ENCODE data around the gene SLC11A2.

The SLC11A2 gene

GRCh38 chr12:51009056-51009440 is 17.1 kb downstream of the SLC11A2 start:
- 10% methylated on average over 7 of the region's 8 CpGs for WGBS (ENCODE audit: insufficient coverage)
- ChIA-PET POLR2A (interaction anchor here (0.8 to 1.3 kb wide), 2 partner anchors 10 to 11 kb away, joined by 3 to 4 read pairs; no protein-coding TSS in a partner anchor), CTCF (interaction anchor here (0.6 to 2.0 kb wide), 9 partner anchors 9 to 539 kb away, joined by 3 to 17 read pairs (median 3); partner anchors contain the start of gene SLC11A2)
- Histone ChIP-seq H3K27me3 (replicated peaks in 2 of 5; ENCODE audit: control insufficient read depth in 4 of 5, insufficient read depth in 5 of 5, low read length in 4 of 5) (no peaks in the 10 kb centered on the region), H3K4me3 (ENCODE audit: control insufficient read depth in 1 of 7, extremely low read depth in 1 of 7, insufficient read depth in 4 of 7, low read depth in 2 of 7, low read length in 6 of 7) (peak overlapping the region in 6 of 7 experiments; percentile 7 to 58 (median 30)), H3K36me3 (ENCODE audit: control insufficient read depth in 4 of 4, insufficient read depth in 4 of 4, low read length in 3 of 4) (peaks cover 11 to 25% (median 17%) of the 10 kb centered on the region in 4 experiments), H3K4me1 (ENCODE audit: control extremely low read depth in 1 of 4, control insufficient read depth in 4 of 4, insufficient read depth in 4 of 4, low read length in 3 of 4) (peaks cover 6 to 29% (median 15%) of the 10 kb centered on the region in 4 experiments), H3K9me3 (ENCODE audit: control extremely low read depth in 1 of 5, control insufficient read depth in 4 of 5, insufficient read depth in 2 of 5, low read depth in 1 of 5, low read length in 4 of 5) (no peaks in the 10 kb centered on the region), H3K27ac (ENCODE audit: insufficient read depth in 1 of 2, low read depth in 1 of 2, low read length in 2 of 2, poor library complexity in 1 of 2, severe bottlenecking in 2 of 2) (peak overlapping the region in 1 of 2 experiments; percentile 55)
- peak; percentile 46 to 88 (median 80) for DNase-seq

GRCh38 chr12:51008329-51009055 is 17.7 kb downstream of the SLC11A2 start:
- peaks cover 11 to 26% (median 18%) of the 10 kb centered on the region in 4 experiments for H3K36me3 ChIP-seq (ENCODE audit: control insufficient read depth in 4 of 4, insufficient read depth in 4 of 4, low read length in 3 of 4)
- WGBS (ENCODE audit: insufficient coverage): 100% methylated on average over 1 of the region's 1 CpG
- H3K9me3 ChIP-seq (ENCODE audit: control extremely low read depth in 1 of 5, control insufficient read depth in 4 of 5, insufficient read depth in 2 of 5, low read depth in 1 of 5, low read length in 4 of 5): no peaks in the 10 kb centered on the region
- H3K4me3 ChIP-seq (ENCODE audit: control insufficient read depth in 1 of 7, extremely low read depth in 1 of 7, insufficient read depth in 4 of 7, low read depth in 2 of 7, low read length in 6 of 7): peak overlapping the region in 6 of 7 experiments; percentile 7 to 58 (median 30)
- H3K27ac ChIP-seq (ENCODE audit: insufficient read depth in 1 of 2, low read depth in 1 of 2, low read length in 2 of 2, poor library complexity in 1 of 2, severe bottlenecking in 2 of 2): peak overlapping the region in 1 of 2 experiments; percentile 55
- peak in 2 of 3 donors; percentile 16 to 19 for DNase-seq
- ChIA-PET CTCF (interaction anchor here (0.6 to 2.0 kb wide), 8 partner anchors 10 to 538 kb away, joined by 3 to 17 read pairs (median 3); partner anchors contain the start of gene SLC11A2), POLR2A (interaction anchor here (1.3 kb wide), 1 partner anchor 9 kb away, joined by 3 read pairs; no protein-coding TSS in a partner anchor)
- H3K4me1 ChIP-seq (ENCODE audit: control extremely low read depth in 1 of 4, control insufficient read depth in 4 of 4, insufficient read depth in 4 of 4, low read length in 3 of 4): peaks cover 6 to 28% (median 15%) of the 10 kb centered on the region in 4 experiments
- no peaks in the 10 kb centered on the region for H3K27me3 ChIP-seq (replicated peaks in 2 of 5; ENCODE audit: control insufficient read depth in 4 of 5, insufficient read depth in 5 of 5, low read length in 4 of 5)

GRCh38 chr12:51005671-51006070 is 20.5 kb downstream of the SLC11A2 start:
- CTCF ChIA-PET: interaction anchor here (0.9 to 1.7 kb wide), 3 partner anchors 14 to 22 kb away, joined by 3 to 6 read pairs (median 3); no protein-coding TSS in a partner anchor
- 100% methylated on average over 2 of the region's 3 CpGs for WGBS (ENCODE audit: insufficient coverage)
- Histone ChIP-seq H3K36me3 (ENCODE audit: control insufficient read depth in 4 of 4, insufficient read depth in 4 of 4, low read length in 3 of 4) (peaks cover 11 to 33% (median 22%) of the 10 kb centered on the region in 4 experiments), H3K9me3 (ENCODE audit: control extremely low read depth in 1 of 5, control insufficient read depth in 4 of 5, insufficient read depth in 2 of 5, low read depth in 1 of 5, low read length in 4 of 5) (no peaks in the 10 kb centered on the region), H3K27ac (ENCODE audit: insufficient read depth in 1 of 2, low read depth in 1 of 2, low read length in 2 of 2, poor library complexity in 1 of 2, severe bottlenecking in 2 of 2) (no peak overlapping the region), H3K27me3 (replicated peaks in 2 of 5; ENCODE audit: control insufficient read depth in 4 of 5, insufficient read depth in 5 of 5, low read length in 4 of 5) (no peaks in the 10 kb centered on the region), H3K4me1 (ENCODE audit: control extremely low read depth in 1 of 4, control insufficient read depth in 4 of 4, insufficient read depth in 4 of 4, low read length in 3 of 4) (peaks cover 6 to 16% (median 12%) of the 10 kb centered on the region in 4 experiments), H3K4me3 (ENCODE audit: control insufficient read depth in 1 of 7, extremely low read depth in 1 of 7, insufficient read depth in 4 of 7, low read depth in 2 of 7, low read length in 6 of 7) (no peak overlapping the region)
- POLR2A ChIA-PET: no interaction called here
- no peak for DNase-seq

GRCh38 chr12:51005030-51005429 is 21.2 kb downstream of the SLC11A2 start:
- no peak for DNase-seq
- ChIA-PET CTCF (interaction anchor here (0.9 to 1.7 kb wide), 2 partner anchors 15 to 18 kb away, joined by 3 to 6 read pairs; no protein-coding TSS in a partner anchor), POLR2A (interaction anchor here (0.6 kb wide), 1 partner anchor 30 kb away, joined by 4 read pairs; no protein-coding TSS in a partner anchor)
- H3K4me3 ChIP-seq (ENCODE audit: control insufficient read depth in 1 of 7, extremely low read depth in 1 of 7, insufficient read depth in 4 of 7, low read depth in 2 of 7, low read length in 6 of 7): no peak overlapping the region
- H3K27ac ChIP-seq (ENCODE audit: insufficient read depth in 1 of 2, low read depth in 1 of 2, low read length in 2 of 2, poor library complexity in 1 of 2, severe bottlenecking in 2 of 2): no peak overlapping the region
- no peaks in the 10 kb centered on the region for H3K27me3 ChIP-seq (replicated peaks in 2 of 5; ENCODE audit: control insufficient read depth in 4 of 5, insufficient read depth in 5 of 5, low read length in 4 of 5)
- H3K9me3 ChIP-seq (ENCODE audit: control extremely low read depth in 1 of 5, control insufficient read depth in 4 of 5, insufficient read depth in 2 of 5, low read depth in 1 of 5, low read length in 4 of 5): no peaks in the 10 kb centered on the region
- H3K36me3 ChIP-seq (ENCODE audit: control insufficient read depth in 4 of 4, insufficient read depth in 4 of 4, low read length in 3 of 4): peaks cover 13 to 39% (median 25%) of the 10 kb centered on the region in 4 experiments
- H3K4me1 ChIP-seq (ENCODE audit: control extremely low read depth in 1 of 4, control insufficient read depth in 4 of 4, insufficient read depth in 4 of 4, low read length in 3 of 4): peaks cover 6 to 16% (median 12%) of the 10 kb centered on the region in 4 experiments
- WGBS (ENCODE audit: insufficient coverage): 100% methylated on average over 2 of the region's 3 CpGs

GRCh38 chr12:51004504-51004903 is 21.7 kb downstream of the SLC11A2 start:
- H3K36me3 ChIP-seq (ENCODE audit: control insufficient read depth in 4 of 4, insufficient read depth in 4 of 4, low read length in 3 of 4): peaks cover 13 to 41% (median 26%) of the 10 kb centered on the region in 4 experiments
- DNase-seq: no peak
- no peak overlapping the region for H3K27ac ChIP-seq (ENCODE audit: insufficient read depth in 1 of 2, low read depth in 1 of 2, low read length in 2 of 2, poor library complexity in 1 of 2, severe bottlenecking in 2 of 2)
- ChIA-PET POLR2A (interaction anchor here (0.6 to 0.7 kb wide), 2 partner anchors 18 to 31 kb away, joined by 4 read pairs; no protein-coding TSS in a partner anchor), CTCF (interaction anchor here (1.2 to 1.4 kb wide), 2 partner anchors 16 to 22 kb away, joined by 3 to 6 read pairs; no protein-coding TSS in a partner anchor)
- no peaks in the 10 kb centered on the region for H3K27me3 ChIP-seq (replicated peaks in 2 of 5; ENCODE audit: control insufficient read depth in 4 of 5, insufficient read depth in 5 of 5, low read length in 4 of 5)
- H3K4me3 ChIP-seq (ENCODE audit: control insufficient read depth in 1 of 7, extremely low read depth in 1 of 7, insufficient read depth in 4 of 7, low read depth in 2 of 7, low read length in 6 of 7): no peak overlapping the region
- 100% methylated on average over 3 of the region's 6 CpGs for WGBS (ENCODE audit: insufficient coverage)
- H3K9me3 ChIP-seq (ENCODE audit: control extremely low read depth in 1 of 5, control insufficient read depth in 4 of 5, insufficient read depth in 2 of 5, low read depth in 1 of 5, low read length in 4 of 5): no peaks in the 10 kb centered on the region
- peaks cover 6 to 14% (median 11%) of the 10 kb centered on the region in 4 experiments for H3K4me1 ChIP-seq (ENCODE audit: control extremely low read depth in 1 of 4, control insufficient read depth in 4 of 4, insufficient read depth in 4 of 4, low read length in 3 of 4)

- H3K36me3 ChIP-seq (ENCODE audit: control insufficient read depth in 4 of 4, insufficient read depth in 4 of 4, low read length in 3 of 4): peaks cover 14 to 52% (median 29%) of the 10 kb centered on the region in 4 experiments
- whole genome bisulfite sequencing (ENCODE audit: insufficient coverage): 80% methylated on average over 1 of the region's 1 CpG
- no peak overlapping the region for H3K4me3 ChIP-seq (ENCODE audit: control insufficient read depth in 1 of 7, extremely low read depth in 1 of 7, insufficient read depth in 4 of 7, low read depth in 2 of 7, low read length in 6 of 7)
- ChIA-PET CTCF (interaction anchor here (1.1 to 1.7 kb wide), 4 partner anchors 15 to 55 kb away, joined by 3 to 4 read pairs (median 4); no protein-coding TSS in a partner anchor), POLR2A (no interaction called here)
- H3K27me3 ChIP-seq (replicated peaks in 2 of 5; ENCODE audit: control insufficient read depth in 4 of 5, insufficient read depth in 5 of 5, low read length in 4 of 5): no peaks in the 10 kb centered on the region
- H3K9me3 ChIP-seq (ENCODE audit: control extremely low read depth in 1 of 5, control insufficient read depth in 4 of 5, insufficient read depth in 2 of 5, low read depth in 1 of 5, low read length in 4 of 5): no peaks in the 10 kb centered on the region
- no peak for DNase-seq
- H3K27ac ChIP-seq (ENCODE audit: insufficient read depth in 1 of 2, low read depth in 1 of 2, low read length in 2 of 2, poor library complexity in 1 of 2, severe bottlenecking in 2 of 2): no peak overlapping the region
- H3K4me1 ChIP-seq (ENCODE audit: control extremely low read depth in 1 of 4, control insufficient read depth in 4 of 4, insufficient read depth in 4 of 4, low read length in 3 of 4): no peaks in the 10 kb centered on the region
These were observed 24.4 kb downstream of the SLC11A2 start for GRCh38 chr12:51001799-51002198.
